GM18526 (cell line): Measurements from ENCODE around the gene VOPP1.

Source experiments
- POLR2A ChIP-seq: IDR thresholded peaks from 3 replicates; pipeline ENCODE4 v1.6.1; 2011; ENCODE audit not compliant: insufficient read length; ENCODE audit errors: extremely low read depth

VOPP1 gene

DNA sequence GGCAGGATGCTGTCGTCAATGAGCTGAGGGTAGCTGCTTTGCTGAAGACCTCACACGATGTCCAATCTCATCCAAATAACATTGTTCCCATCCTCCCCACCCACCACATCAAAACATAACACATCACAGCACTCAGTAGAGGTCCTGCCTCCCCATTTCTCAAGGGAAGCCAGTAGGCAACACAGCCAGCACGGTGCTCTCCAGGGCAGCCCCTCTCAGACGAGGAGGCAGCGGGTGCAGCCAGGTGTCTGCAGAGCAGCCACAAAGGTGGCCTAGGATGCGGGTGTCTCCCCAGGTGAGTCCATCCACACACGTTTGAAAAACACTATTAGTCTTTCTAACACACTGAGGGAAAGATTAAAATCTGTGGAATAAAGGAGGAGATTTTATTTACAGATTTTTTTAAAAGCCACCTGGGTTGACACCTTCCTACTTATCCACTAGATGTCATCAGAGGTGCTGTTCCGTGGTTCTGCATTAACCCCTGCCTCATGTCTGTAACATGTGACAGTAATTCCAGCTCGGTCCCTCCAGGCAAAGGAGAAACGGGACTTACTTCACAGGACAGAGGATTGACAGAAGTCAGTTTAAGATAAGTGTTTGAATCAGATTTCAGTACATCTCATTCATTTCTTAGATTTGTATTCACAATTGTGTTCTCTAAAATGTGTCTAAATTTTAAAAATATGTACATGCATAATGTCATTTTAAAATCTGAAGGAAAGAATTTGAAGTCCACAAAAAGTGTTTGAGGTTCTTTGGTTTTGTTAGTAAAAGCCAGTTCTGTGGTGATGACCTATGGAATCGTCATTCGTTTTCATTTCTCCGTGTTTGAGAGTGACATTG lies 139.1 kb downstream of the VOPP1 start:
- no peak for TF ChIP-seq POLR2A

DNA sequence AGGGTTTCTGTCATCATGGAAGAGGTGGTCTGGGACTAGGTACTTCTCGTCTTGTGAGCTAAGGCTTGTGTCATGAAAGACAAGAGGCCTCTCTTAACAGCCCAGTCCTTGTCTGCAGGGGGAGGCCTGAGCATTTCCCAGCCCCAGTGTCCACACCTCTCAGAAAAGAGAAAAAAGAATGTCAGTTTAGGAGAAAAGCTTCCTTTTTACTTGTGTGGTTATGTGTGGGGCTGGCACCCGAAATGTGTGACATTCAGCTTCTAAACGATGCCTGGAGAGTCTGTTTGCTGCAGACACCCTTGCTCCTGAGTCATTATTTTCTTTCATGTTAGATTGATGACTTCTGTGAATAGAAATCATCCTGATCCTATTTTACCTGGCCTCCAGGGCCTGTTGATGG lies 139.8 kb downstream of the VOPP1 start:
- no peak for TF ChIP-seq POLR2A

DNA sequence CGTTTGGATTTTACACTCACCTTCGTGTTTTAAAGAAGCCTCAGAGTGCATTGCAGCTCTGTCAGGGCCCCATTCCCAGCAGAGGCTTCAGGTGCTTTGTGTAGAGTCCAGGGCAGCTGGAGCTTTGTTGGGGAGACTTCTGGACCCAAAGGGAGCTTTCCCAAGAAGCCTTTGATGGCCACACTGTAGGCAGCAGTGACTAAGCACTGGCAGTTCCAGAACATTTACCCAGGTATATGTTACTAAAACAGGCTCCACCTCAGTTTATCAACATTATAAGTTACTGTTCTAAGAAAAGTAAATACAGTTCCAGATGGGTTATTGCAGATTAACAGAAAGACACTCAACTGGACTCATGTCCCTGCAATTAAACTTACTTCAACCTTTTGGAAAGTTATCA lies 140.4 kb downstream of the VOPP1 start:
- no peak for TF ChIP-seq POLR2A

DNA sequence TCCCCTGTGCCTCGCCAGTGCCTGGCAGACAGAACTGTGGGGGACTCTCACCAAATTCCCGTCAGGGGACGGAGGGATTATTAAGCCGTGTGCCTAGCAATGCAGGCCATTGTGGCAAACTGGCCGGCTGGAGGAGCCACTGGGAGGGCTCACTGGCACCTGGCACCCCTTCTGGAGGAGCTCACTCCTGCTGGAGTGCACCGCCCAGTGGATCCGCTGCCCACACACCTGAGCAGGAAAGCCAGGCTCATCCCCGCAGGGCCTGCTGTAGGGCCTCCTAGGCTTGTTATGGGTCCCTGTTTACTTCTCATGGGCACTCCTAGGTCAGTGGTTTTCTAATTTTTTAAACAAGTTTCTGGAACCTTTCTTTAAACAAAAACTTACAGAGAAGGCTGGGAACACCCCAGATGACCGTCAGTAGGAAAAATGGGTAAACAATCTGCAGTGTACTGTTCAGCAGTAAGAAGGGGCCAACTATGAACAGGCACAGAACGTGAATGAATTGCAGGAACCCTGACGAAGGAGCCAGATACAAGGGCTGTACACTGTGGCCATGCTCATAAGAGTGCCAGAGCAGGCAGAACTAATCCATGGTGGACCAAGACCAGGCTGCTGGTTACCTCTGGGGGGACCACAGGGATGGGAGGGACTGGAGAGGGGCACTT lies 142.3 kb downstream of the VOPP1 start:
- no peak for TF ChIP-seq POLR2A

DNA sequence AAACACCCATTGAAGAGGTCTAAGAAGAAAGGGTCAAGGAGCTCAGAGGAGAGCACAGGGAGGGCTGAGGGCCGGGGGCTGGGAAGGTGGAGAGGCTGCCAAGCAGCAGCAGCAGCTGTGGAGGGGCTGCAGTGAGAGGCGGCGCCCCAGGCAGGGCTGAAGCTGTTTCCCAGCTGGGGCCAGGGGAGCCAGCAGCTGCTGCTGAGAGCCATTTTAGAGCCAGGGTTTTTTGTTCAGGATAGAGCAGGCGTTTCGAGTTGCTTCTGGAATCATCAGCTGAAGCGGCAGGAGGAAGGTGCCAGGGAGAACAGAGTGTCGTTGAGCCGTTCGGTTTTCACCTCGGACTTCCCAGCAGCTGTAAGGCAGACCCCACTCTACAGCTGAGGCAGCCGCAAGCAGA lies 144.5 kb downstream of the VOPP1 start:
- no peak for TF ChIP-seq POLR2A

DNA sequence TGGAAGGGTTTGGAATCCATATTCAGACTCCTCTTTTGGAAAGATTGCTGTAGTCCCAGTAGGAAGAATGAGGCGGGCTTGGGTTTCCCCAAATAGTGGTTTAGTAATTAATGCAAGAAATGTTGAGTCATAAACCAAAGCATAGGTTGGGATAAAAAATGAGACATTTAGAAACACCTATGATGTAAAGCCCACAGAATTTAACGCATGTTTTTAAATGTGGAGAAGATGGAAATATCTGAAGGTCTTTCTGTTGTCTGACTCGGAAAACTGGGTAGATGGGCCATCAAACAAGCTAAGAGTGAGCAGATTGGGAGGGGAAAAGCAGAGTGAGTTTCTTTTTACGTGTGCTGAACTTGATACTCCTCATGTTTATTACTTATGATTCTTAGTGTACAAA lies 145.0 kb downstream of the VOPP1 start:
- no peak for TF ChIP-seq POLR2A

DNA sequence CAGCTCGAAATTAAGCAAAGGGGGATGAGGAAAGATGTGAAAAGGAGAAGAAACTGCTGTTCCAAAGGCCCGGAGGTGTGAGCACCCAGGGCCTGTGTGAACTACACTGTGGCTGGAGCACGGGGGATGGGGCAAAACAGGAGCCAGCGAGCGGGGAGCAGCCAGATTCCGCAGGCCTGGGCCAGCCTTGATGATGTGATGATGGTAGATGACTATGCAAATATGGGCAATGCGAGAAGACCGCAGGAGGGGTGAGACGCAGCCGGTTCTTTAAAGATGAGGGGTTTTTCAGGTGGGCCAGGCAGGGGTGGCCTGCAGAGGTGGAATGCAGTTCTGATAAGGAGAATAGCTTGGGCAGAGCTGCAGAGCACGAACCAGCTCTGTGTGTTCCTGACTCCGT lies 145.6 kb downstream of the VOPP1 start:
- no peak for TF ChIP-seq POLR2A

DNA sequence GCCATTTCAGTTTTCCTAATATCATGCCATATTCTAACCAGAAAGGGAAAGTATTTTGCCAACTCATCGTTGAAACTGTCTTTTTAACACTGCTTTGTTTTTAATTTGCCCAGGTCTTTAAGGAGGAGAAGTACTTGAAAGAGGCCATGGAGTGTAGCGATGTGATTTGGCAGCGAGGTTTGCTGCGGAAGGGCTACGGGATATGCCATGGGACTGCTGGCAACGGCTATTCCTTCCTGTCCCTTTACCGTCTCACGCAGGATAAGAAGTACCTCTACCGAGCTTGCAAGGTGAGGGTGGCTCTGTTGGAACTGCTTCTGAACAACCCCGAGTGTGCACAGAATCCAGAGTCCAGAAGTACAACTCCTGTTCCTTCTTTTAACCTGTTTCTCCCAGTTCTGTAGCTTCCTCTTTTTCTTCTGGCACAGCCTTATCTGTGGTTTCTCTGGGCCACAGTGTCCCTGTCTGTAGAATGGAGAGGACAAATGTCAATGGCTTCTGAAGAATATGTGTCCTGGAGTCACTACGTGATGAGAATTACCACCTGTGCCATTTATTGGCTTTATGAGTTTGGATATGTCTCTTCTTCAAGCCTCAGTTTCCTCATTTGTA lies 147.1 kb downstream of the VOPP1 start:
- no peak for TF ChIP-seq POLR2A

DNA sequence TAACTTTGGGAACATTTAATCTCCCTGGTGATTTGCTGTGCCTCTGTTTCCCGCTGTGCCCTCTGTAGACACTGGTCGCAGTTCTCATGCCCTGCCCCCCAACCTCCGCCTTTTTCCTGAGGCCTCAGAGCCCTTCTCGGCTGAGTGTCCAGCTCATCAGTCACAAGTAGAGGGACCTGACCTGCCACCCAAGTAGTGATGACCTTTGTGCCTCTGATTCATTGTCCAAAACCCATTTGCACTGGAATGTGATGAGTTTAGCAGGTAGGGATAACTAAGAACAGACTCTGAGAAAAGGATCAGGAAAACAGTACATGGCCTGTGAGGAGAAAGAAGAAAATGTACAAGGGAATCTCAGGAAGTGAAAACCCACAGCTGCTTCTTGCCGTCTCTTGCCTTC lies 148.4 kb downstream of the VOPP1 start:
- no peak for TF ChIP-seq POLR2A

DNA sequence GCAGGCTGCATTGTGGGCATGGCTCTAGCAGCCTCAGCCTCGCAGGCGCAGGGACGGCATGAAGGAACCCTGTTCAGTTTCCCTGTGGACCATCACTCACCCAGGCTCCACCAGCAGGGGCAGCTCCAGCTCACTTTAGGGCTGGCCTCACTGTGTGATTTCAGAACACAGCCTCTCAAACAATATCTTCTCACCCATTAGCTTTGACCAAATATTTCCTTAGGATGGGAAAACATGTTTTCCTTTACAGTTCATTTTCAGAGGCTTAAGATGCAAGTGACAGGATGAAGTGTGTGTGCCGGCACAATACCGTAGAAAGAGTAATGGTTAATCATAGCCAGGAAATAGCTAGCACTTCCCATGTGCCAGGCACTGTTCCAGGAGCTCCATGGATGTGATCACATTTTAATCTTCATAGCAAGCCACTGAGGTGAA lies 149.0 kb downstream of the VOPP1 start:
- no peak for TF ChIP-seq POLR2A
